Loucy (cell line): ENCODE data around the gene CD2AP.
"Not testable (repeated sequence)": the region's sequence is repeated elsewhere in the genome, so short reads cannot be mapped to it uniquely, and the experiment has no call there.

Experiments used
- H2AFZ ChIP-seq: fragments of 200-600 bp; sonication (generic); 2 replicates; pipeline ENCODE4 v1.6.0; 2016; ENCODE audit warnings: antibody characterized with exemption, mild to moderate bottlenecking, low read length, moderate library complexity
- H3F3A ChIP-seq: fragments of 200-600 bp; 2 replicates; pipeline ENCODE4 v1.6.0; 2016; ENCODE audit warnings: antibody characterized with exemption, low read depth, mild to moderate bottlenecking
- H3K27me3 ChIP-seq: fragments of 200-600 bp; sonication (generic); 2 replicates; pipeline ENCODE4 v1.6.1; 2014; ENCODE audit warnings: low read length, mild to moderate bottlenecking; ENCODE audit not compliant: insufficient read depth, poor library complexity, severe bottlenecking
- H3K36me3 ChIP-seq: fragments of 200-600 bp; sonication (generic); 2 replicates; pipeline ENCODE4 v1.6.1; 2016; ENCODE audit warnings: low read length; ENCODE audit not compliant: insufficient read depth
- H3K4me1 ChIP-seq: fragments of 200-600 bp; sonication (generic); 2 replicates; pipeline ENCODE4 v1.5.1; 2014; ENCODE audit warnings: low read length, mild to moderate bottlenecking; ENCODE audit not compliant: insufficient read depth, poor library complexity, severe bottlenecking
- H3K4me2 ChIP-seq: fragments of 200-600 bp; sonication (generic); 2 replicates; pipeline ENCODE4 v1.6.0; 2014; ENCODE audit warnings: antibody characterized with exemption, low read length, low read depth, mild to moderate bottlenecking; ENCODE audit not compliant: poor library complexity, severe bottlenecking
- H3K4me3 ChIP-seq: fragments of 200-600 bp; sonication (generic); 2 replicates; pipeline ENCODE4 v1.5.1; 2014; ENCODE audit warnings: low read length, mild to moderate bottlenecking, mixed read lengths; ENCODE audit not compliant: poor library complexity, severe bottlenecking
- H3K79me2 ChIP-seq: fragments of 200-600 bp; sonication (generic); 2 replicates; pipeline ENCODE4 v1.6.1; 2014; ENCODE audit warnings: low read length; ENCODE audit not compliant: insufficient read depth
- H3K9ac ChIP-seq: fragments of 200-600 bp; sonication (generic); 2 replicates; pipeline ENCODE4 v1.6.0; 2014; ENCODE audit warnings: mild to moderate bottlenecking, low read depth, low read length, moderate library complexity; ENCODE audit not compliant: poor library complexity, severe bottlenecking
- H3K9me2 ChIP-seq: fragments of 200-600 bp; sonication (generic); replicated peaks from 2 replicates; pipeline ENCODE4 v1.6.1; 2016; ENCODE audit warnings: low read depth, low read length, mixed read lengths
- H3K9me3 ChIP-seq: fragments of 200-600 bp; sonication (generic); 2 replicates; pipeline ENCODE4 v1.6.1; 2014; ENCODE audit warnings: mild to moderate bottlenecking, antibody characterized with exemption, low read length, low read depth; ENCODE audit not compliant: insufficient read depth
- H4K20me1 ChIP-seq: fragments of 200-600 bp; sonication (generic); 2 replicates; pipeline ENCODE4 v1.6.0; 2014; ENCODE audit warnings: antibody characterized with exemption, low read length, mild to moderate bottlenecking; ENCODE audit not compliant: insufficient read depth, poor library complexity, severe bottlenecking
- CTCF ChIP-seq: fragments of 200-600 bp; sonication (generic); conservative IDR thresholded peaks from 2 replicates; pipeline ENCODE4 v1.5.1; 2014; ENCODE audit warnings: mild to moderate bottlenecking, antibody characterized with exemption, low read length
- EZH2phosphoT487 ChIP-seq: fragments of 200-600 bp; IDR thresholded peaks from 2 replicates; pipeline ENCODE4 v1.6.1; 2018; ENCODE audit warnings: antibody characterized with exemption, mild to moderate bottlenecking, moderate library complexity, borderline replicate concordance

CD2AP gene

GRCh38 chr6:47478233-47479139, 897 bp downstream of the CD2AP start:
- peak overlapping the region; percentile 90 for H3K4me3 ChIP-seq
- no peaks in the 10 kb centered on the region for H3K9me3 ChIP-seq
- H3K4me2 ChIP-seq, result peak overlapping the region; percentile 92
- H3K79me2 ChIP-seq, result peaks cover 53% of the 10 kb centered on the region
- H3K9me2 ChIP-seq, result no peaks in the 10 kb centered on the region
- H3K4me1 ChIP-seq, result peaks cover 48% of the 10 kb centered on the region
- no peaks in the 10 kb centered on the region for H3K27me3 ChIP-seq
- TF ChIP-seq CTCF (no peak), EZH2phosphoT487 (no peak)
- H3F3A ChIP-seq, result peaks cover 3% of the 10 kb centered on the region; the same call in 1 of the 2 replicates
- H2AFZ ChIP-seq, result peak overlapping the region; percentile 92
- peaks cover 45% of the 10 kb centered on the region for H4K20me1 ChIP-seq
- peak overlapping the region; percentile 91 for H3K9ac ChIP-seq
- no peaks in the 10 kb centered on the region for H3K36me3 ChIP-seq

GRCh38 chr6:47479140-47479508, 1.5 kb downstream of the CD2AP start:
- Histone ChIP-seq H2AFZ (no peak overlapping the region), H3K9me3 (no peaks in the 10 kb centered on the region), H3K4me1 (peaks cover 50% of the 10 kb centered on the region), H3F3A (peaks cover 3% of the 10 kb centered on the region; the same call in 1 of the 2 replicates), H3K4me3 (peak overlapping the region; percentile 90), H3K9ac (peak overlapping the region; percentile 91), H4K20me1 (peaks cover 52% of the 10 kb centered on the region), H3K36me3 (no peaks in the 10 kb centered on the region), H3K27me3 (no peaks in the 10 kb centered on the region), H3K9me2 (no peaks in the 10 kb centered on the region), H3K79me2 (peaks cover 59% of the 10 kb centered on the region), H3K4me2 (peak overlapping the region; percentile 92)
- TF ChIP-seq EZH2phosphoT487, result no peak
- TF ChIP-seq CTCF, result no peak

GRCh38 chr6:47479874-47480273, 2.3 kb downstream of the CD2AP start:
- no peak overlapping the region for H2AFZ ChIP-seq
- H3K9me2 ChIP-seq, result no peaks in the 10 kb centered on the region
- H3K4me3 ChIP-seq, result peak overlapping the region; percentile 90
- H3F3A ChIP-seq, result peaks cover 3% of the 10 kb centered on the region; the same call in 1 of the 2 replicates
- H3K4me2 ChIP-seq, result peak overlapping the region; percentile 92
- H3K79me2 ChIP-seq, result peaks cover 67% of the 10 kb centered on the region
- H3K9me3 ChIP-seq, result no peaks in the 10 kb centered on the region
- H4K20me1 ChIP-seq, result peaks cover 59% of the 10 kb centered on the region
- H3K9ac ChIP-seq, result peak overlapping the region; percentile 91
- H3K36me3 ChIP-seq, result no peaks in the 10 kb centered on the region
- H3K27me3 ChIP-seq, result no peaks in the 10 kb centered on the region
- TF ChIP-seq CTCF (no peak), EZH2phosphoT487 (no peak)
- H3K4me1 ChIP-seq, result peaks cover 57% of the 10 kb centered on the region

- H3F3A ChIP-seq, H3K9me3 ChIP-seq, H2AFZ ChIP-seq, H3K9me2 ChIP-seq, H3K27me3 ChIP-seq, H3K36me3 ChIP-seq: not testable (repeated sequence)
- Histone ChIP-seq H3K9ac (peak overlapping the region; percentile 91), H3K4me1 (peaks cover 64% of the 10 kb centered on the region), H4K20me1 (peaks cover 70% of the 10 kb centered on the region), H3K4me2 (peak overlapping the region; percentile 92), H3K4me3 (peak overlapping the region; percentile 90), H3K79me2 (peaks cover 78% of the 10 kb centered on the region)
Observed at GRCh38 chr6:47481213-47481612, 3.6 kb downstream of the CD2AP start.
